Activated naive CD4-positive, alpha-beta T cell treated with Interleukin-2 at 50 U/mL for 16 hours (primary cell): ENCODE data around the gene KCNIP4.

Experiments used
- DNase-seq: peaks from one replicate; pipeline ENCODE4 v3.0.0-alpha.2; 2020

The KCNIP4 gene

GRCh38 chr4:21830272-21830671 lies 118.3 kb downstream of the KCNIP4 start:
- no peak for DNase-seq

GRCh38 chr4:21827575-21827974 lies 121.0 kb downstream of the KCNIP4 start:
- no peak for DNase-seq

DNA sequence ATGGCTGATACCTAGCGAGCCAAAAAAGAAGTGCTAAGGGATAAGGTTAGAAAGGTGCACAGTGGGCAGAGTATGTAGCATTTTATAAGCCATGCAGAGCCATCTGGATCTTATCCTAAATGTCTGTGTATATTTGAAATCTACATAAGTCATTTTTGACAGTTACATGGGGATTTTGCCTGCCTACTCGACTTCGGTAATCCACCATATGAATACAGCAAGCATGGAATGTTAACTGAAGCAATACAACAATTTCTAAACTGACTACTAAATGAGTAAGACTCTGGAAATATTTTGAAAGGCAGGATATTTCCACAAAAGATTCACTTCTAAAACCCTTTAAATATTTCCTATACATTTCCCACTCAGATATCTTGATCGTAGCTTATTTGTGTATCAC lies 122.5 kb downstream of the KCNIP4 start:
- DNase-seq, result no peak

- no peak for DNase-seq
Observed at GRCh38 chr4:21819086-21819485, 129.5 kb downstream of the KCNIP4 start.

DNA sequence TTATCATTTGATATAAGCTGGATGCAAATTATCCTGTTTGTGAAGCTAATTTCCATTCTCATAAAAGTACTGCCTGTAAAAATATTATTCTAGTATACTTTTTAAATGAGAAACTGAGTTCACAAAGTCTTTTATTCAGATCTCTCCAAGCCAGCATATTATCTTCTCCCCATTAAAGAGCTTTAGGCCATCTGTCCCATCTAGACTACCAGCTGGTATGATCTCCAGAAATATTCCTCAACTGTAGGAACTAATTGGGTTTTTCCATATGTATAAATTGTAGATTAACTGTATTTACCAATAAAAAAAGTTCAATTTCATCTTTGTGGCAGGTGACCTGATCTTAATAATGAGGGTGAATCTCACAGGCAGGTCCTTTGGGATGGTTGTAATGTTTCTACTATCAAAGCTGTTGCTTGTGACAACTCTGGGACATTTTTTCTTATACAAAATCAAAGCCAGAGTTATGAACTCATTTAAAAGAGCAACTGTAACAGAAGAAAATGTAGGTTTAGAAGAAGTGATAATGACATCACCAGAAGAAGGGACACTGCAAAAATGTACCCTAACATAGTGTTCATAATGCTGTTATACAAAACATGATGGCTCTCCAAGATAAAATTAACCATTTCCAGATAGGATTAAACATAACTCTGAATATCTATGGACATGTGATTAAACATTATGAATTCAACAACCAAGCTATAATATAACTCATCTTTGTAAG lies 132.8 kb downstream of the KCNIP4 start:
- no peak for DNase-seq

DNA sequence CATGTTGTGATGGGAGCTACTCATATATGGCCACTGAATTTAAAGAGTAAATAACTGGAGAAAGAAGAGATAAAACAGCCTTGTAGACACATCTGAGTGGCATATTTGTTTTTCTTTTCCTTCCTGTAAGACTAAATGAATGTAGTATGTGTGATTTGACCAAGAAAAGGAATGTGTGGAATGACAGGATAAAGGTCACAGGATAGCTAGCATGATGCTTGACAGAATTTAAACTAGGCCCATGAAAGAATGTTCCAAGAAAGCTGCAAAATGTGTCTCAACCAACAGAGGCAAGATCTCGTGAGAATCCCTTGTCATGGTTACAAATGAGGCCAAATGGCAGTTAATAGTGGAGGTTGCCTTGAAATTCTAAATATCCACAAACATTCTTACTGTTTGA lies 137.0 kb downstream of the KCNIP4 start:
- no peak for DNase-seq

DNA sequence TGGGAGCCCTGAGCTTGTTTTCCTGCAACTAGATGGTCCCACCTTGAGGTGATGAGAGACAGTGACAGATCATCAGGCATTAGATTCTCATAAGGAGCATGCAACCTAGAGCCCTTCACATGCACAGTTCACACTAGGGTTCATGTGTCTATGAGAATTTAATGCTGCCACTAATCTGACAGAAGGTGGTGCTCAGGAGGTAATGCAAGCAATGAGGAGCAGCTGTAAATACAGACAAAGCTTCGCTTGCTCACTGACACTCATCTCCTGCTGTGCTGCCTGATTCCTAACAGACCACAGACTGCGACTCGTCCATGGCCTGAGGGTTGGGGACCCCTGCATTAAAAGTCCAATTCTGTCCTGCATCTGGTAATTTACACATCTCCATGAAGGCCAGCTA lies 141.6 kb downstream of the KCNIP4 start:
- no peak for DNase-seq

- DNase-seq, result no peak
Observed at GRCh38 chr4:21802406-21802805, 146.2 kb downstream of the KCNIP4 start.

DNA sequence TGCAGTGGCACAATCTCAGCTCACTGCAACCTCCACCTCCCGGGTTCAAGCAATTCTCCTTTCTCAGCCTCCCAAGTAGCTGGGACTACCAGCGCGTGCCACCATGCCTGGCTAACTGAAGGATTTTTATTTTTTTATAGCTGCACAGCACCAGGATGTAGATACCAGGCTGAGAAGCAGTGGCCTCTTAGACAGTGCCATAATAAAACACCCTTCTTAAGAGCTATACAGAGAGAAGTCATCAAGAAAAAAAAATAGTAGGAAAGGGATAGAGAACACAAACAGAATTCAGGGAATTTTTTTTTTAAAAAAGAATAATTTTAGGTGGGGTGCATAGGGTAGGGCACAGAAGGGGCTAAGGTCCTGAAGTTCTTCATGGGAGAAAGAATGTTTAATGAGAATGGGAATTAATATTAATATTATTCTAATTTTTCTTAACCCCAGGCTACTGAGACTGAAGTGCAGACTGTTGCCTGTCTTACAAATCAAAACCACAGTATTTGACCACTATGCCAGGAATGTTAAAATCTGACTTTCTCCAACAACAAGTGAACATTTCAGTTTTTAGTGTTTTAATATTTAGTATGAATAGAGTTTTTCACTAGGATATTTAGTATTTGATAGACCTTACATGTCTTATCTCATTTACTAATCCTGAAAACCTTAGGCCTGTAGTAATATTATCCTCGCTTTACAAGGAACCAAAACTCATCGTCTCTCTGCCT lies 146.7 kb downstream of the KCNIP4 start:
- no peak for DNase-seq

DNA sequence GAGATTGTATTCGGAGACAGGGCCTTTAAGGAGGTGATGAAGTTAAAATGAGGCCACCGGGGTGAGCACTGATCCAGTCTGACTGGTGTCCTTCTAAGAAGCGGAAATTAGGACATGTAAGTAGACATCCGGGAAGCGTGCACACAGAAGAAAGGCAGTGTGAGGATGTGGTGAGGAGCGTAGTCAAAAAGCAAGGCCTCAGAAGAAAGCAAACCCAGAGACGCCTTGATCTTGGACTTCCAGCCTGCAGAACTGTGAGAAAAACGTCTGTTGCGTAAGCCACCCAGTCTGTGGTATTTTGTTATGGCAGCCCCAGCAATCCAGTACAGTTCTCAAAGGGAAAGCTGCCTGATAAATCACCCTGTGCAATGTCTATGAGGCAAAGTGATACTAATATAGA lies 153.5 kb downstream of the KCNIP4 start:
- no peak for DNase-seq

DNA sequence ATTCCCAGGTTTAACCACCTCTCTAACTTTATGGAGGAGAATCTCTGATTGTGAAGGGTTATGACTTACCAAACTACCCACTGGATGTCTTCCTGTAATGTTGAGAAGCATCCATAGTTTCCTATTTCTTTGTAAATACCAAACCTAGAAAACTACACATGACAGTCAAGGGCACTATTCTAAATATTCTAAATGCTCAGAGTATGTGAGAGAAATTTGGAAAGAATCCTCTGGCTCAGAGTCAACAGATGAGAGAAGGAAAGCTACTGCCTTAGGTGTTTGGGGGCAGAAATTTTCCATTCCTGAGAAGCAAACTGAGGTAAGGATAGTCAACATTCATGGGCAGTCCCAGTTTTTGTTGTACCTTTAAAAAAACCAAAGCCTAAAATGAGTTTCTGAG lies 155.8 kb downstream of the KCNIP4 start:
- no peak for DNase-seq

DNA sequence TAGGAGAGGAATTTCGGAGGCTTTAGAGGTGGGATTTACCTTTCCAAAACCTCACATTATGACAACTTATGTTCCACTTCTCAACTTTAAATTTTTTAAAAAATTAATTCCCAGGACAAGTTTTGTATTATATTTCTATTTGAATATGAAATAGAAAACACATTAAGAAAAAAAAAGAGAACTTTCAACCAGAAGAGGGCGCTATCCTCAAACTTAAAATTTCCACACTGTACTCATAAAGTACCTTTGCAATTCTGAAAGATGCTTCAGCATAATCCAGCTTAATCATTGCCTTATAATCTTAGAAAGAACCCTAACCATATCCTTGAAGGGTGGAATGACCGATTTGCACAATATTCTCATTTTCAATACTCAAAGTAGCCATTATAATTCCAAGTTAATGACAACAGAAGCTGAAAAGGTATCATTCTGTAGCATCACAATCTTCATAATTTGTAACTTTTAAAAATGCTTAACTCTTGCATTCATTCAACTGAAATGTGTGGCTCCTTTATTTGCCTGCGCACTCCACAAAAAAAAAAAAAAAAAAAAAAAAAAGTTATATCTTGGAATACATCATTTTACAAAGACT lies 158.0 kb downstream of the KCNIP4 start:
- no peak for DNase-seq

GRCh38 chr4:21780148-21780547 lies 168.4 kb downstream of the KCNIP4 start:
- DNase-seq, result no peak

- no peak for DNase-seq
Observed at GRCh38 chr4:21778702-21779101, 169.9 kb downstream of the KCNIP4 start.

GRCh38 chr4:21775703-21776102 lies 172.9 kb downstream of the KCNIP4 start:
- no peak for DNase-seq

- DNase-seq, result no peak
Observed at GRCh38 chr4:21769404-21770147, 179.0 kb downstream of the KCNIP4 start.

GRCh38 chr4:21768349-21769310 lies 179.9 kb downstream of the KCNIP4 start:
- no peak for DNase-seq

DNA sequence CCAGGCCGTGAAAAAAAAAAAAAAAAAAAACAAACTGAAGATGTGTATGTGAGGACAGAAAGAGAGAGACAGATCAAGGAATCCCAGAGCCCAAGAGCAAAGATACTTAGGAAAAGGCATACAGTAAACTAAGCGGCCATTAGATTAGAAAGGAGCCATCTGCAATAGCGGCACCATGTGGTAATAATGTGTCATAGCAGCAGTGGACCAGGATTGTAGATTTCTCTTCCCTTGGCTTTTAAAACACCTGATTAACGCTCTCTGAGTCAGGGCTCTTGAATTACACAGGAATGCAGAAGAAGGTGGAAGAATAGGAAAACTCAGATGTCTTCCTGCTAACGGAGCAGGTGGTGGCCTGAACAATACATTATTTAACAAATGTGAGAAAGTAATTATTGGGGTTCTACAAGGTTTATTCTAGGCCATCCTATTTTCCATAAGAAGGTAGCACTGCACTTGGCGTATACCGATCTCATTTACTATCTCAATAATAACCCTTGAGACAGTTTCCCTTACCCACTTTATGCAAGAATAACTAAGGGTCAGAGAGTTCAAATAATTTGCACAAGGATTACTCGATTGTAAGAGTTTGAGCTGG lies 182.7 kb downstream of the KCNIP4 start:
- DNase-seq, result no peak

DNA sequence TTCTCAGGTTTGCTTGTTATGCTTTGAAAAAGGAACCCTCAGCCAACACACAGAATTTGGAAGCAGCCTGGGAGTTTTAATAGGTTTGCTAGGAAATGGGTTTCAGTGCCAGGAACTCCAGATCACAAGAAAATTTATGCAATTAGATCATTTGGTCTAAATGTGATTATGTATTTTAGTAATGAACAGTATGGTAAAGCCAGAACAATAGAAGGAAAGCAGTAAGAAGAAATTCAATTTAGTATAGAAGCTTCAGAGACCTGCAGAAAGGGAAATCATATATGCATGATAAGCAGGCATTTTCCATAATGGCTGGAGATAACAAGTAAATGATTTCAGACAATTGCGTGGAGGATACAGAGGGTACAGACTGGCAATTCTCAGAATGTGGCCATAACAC lies 184.7 kb downstream of the KCNIP4 start:
- DNase-seq, result no peak

GRCh38 chr4:21757248-21757647 lies 191.3 kb downstream of the KCNIP4 start:
- no peak for DNase-seq

DNA sequence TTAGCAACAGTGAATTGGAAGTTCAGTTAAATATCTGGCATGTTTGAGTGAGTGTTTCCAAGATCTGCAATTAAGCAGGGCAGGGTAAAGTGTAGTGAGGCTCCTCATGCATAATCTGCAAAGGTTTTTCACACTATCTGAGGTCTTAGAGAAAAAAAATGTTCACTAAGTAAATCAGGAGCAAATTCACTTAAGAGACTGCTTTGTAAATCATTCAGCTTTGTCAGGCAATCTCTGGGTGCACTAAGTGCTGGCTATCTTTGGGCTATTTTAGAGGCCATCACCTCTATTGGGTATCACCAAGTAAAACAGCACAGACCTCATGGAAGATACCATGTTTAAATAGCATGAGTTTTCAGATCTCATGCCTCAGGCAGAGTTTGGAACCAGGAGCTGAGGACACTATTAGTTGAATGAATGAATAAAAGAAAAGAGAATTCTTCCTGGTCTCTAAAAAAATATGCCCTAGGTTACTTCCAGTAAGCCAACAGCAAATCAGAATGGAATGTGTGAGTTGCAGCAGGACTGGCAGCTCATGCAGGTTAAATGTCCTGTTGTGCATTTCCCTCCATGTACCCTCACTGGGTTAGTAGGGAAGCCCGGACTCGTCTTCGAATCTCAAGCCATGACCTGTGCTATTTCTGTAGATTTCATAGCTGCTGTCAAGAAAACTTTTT lies 195.3 kb downstream of the KCNIP4 start:
- no peak for DNase-seq
